Spleen (tissue), 11 donors: ENCODE data around the gene MUSK. TPM values are rescaled to one million over a fixed set of nuclear protein-coding genes. Genes with fewer than 3 reads are reported as not detected.

ENCODE experiments used
- DNase-seq: peaks from one replicate; pipeline ENCODE4 v3.0.0-alpha.2; 2020
- H3K27ac ChIP-seq, 8 donors: fragments of 200-600 bp; sonication (generic) in 7 of 8; 1 replicate in 4 of 8; 2 replicates in 4 of 8; pipeline versions ENCODE4 v1.5.0 to v1.8.0; 2016 to 2021; ENCODE audit warnings: inconsistent platforms in 4 of 8, mild to moderate bottlenecking in 4 of 8, moderate library complexity in 1 of 8
- H3K27me3 ChIP-seq, 7 donors: fragments of 200-600 bp; sonication (generic) in 6 of 7; replicated peaks in 1 of 7; 1 replicate in 4 of 7; 2 replicates in 3 of 7; pipeline versions ENCODE4 v1.5.0 to v1.8.0; 2016 to 2021; ENCODE audit warnings: inconsistent platforms in 3 of 7, mild to moderate bottlenecking in 1 of 7
- H3K36me3 ChIP-seq, 6 donors: fragments of 200-600 bp; sonication (generic) in 5 of 6; 1 replicate in 4 of 6; 2 replicates in 2 of 6; pipeline versions ENCODE4 v1.5.0 to v1.8.0; 2016 to 2021; ENCODE audit warnings: inconsistent platforms in 2 of 6
- H3K4me1 ChIP-seq, 6 donors: fragments of 200-600 bp; sonication (generic) in 5 of 6; 1 replicate in 3 of 6; 2 replicates in 3 of 6; pipeline versions ENCODE4 v1.5.0 to v1.8.0; 2016 to 2021; ENCODE audit warnings: inconsistent platforms in 3 of 6
- H3K4me3 ChIP-seq, 8 donors: fragments of 200-600 bp; sonication (generic) in 7 of 8; 1 replicate in 4 of 8; 2 replicates in 4 of 8; pipeline versions ENCODE4 v1.5.0 to v1.8.0; 2016 to 2021; ENCODE audit warnings: inconsistent platforms in 4 of 8, mild to moderate bottlenecking in 4 of 8, moderate library complexity in 2 of 8
- H3K9me3 ChIP-seq, 8 donors: fragments of 200-600 bp; sonication (generic) in 7 of 8; 1 replicate in 4 of 8; 2 replicates in 4 of 8; pipeline versions ENCODE4 v1.5.0 to v1.8.0; 2016 to 2021; ENCODE audit warnings: inconsistent platforms in 4 of 8
- CTCF ChIP-seq, 11 experiments: fragments of 200-600 bp in 7 of 11; fragments of 450-650 bp in 4 of 11; sonication (generic) in 4 of 11; IDR thresholded peaks in 8 of 11; conservative IDR thresholded peaks in 3 of 11; 1 replicate in 7 of 11; 2 replicates in 4 of 11; pipeline versions ENCODE4 v1.4.0 to v1.8.0; 2016 to 2021; ENCODE audit warnings: antibody characterized with exemption in 11 of 11, inconsistent platforms in 4 of 11, mild to moderate bottlenecking in 1 of 11
- POLR2A ChIP-seq, 3 donors: fragments of 450-650 bp; IDR thresholded peaks; one replicate each; pipeline ENCODE4 v1.5.1; 2017; ENCODE audit warnings: antibody characterized with exemption in 3 of 3, mild to moderate bottlenecking in 1 of 3
- POLR2AphosphoS5 ChIP-seq, 3 donors: sonication (generic); formaldehyde crosslinking; IDR thresholded peaks; one replicate each; pipeline ENCODE4 v1.5.1; 2017; ENCODE audit warnings: antibody characterized with exemption in 3 of 3
- WGBS, 5 donors: extraction: QIAGEN DNeasy Blood & Tissue Kit in 3 of 5; methylation state at CpG; one replicate each; pipeline versions ENCODE4 v1.1.5 to v1.1.7; 2013 to 2018; 5-methylcytosine and 5-hydroxymethylcytosine counted together
- intact Hi-C: fragments of 100-400 bp; cut with DNase I; formaldehyde crosslinking; loops from one replicate; pipeline ENCODE4 v1.15.0; 2023; ENCODE audit warnings: low total_unique reads
- polyA plus RNA-seq, 3 donors: library from polyadenylated mRNA; stranded (reverse); fragments of 200-250 nt; gene quantifications; one replicate each; pipeline ENCODE4 v1.2.1, GENCODE V29; 2013
- total RNA-seq, 7 donors: library from RNA; depleted of rRNA in 3 of 7; stranded (reverse); fragments of >200 nt in 3 of 7; fragmentation: NEBNext Ultra II Directional in 4 of 7; extraction: Animal tissue kit (Norgen Biotek cat#: 25700) in 4 of 7; gene quantifications; one replicate each; pipeline versions ENCODE4 v1.1.0 to v1.2.1, GENCODE V29; 2016 to 2021
- donor health status: healthy with polysubstance abuse.
- donor health status: DM: no; HTN: no; CAD: no; lungs with moderate emphysema.
- donor health status: DM: no; HTN: no; CAD: no.
- donor health status: Bipolar disorder and iron deficiency.
- donor health status: healthy.
- donor health status: DM: no; HTN: no; CAD: no.
- donor health status: DM: yes; HTN: yes; CAD: no.

MUSK gene
- total and polyA plus RNA-seq, 10 donors: 0.03 to 0.94 (median 0.12) TPM; not detected in 4

DNA sequence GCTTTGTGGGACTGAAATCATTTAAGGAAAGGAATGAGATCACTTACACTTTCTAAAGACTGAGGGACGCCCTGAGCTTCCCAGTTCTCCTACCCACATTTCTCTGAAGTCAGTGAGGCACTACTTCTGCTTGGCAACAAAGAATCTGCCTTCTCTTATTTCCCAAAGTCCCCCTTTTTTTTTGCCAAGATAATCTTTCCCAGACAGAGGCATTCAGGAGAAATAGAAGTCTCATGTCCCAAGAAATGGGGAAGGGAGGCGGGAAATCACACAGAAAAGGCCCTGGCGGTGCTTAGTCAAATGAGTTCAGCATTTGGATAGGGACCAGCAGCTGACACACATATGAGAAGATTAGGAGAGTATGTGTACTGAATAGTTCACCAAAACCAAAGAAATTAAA lies 159.7 kb downstream of the MUSK start:
- Histone ChIP-seq H3K4me1 (no peaks in the 10 kb centered on the region), H3K4me3 (no peak overlapping the region), H3K36me3 (no peaks in the 10 kb centered on the region), H3K27me3 (no peaks in the 10 kb centered on the region), H3K9me3 (peaks cover 0 to 15% (median 2%) of the 10 kb centered on the region in 8 donors), H3K27ac (no peak overlapping the region)
- WGBS, 5 donors: 71 to 85% (median 80%) methylated on average over 3 of the region's 3 CpGs
- no peak for DNase-seq
- intact Hi-C loops: no loop called here
- TF ChIP-seq POLR2AphosphoS5 (IDR thresholded peaks at IDR 0.05) (no peak), POLR2A (IDR thresholded peaks at IDR 0.05) (no peak), CTCF (IDR thresholded peaks at IDR 0.05 in 8 of 11, conservative IDR thresholded peaks at IDR 0.05 in 3 of 11) (no peak)

- Histone ChIP-seq H3K36me3 (no peaks in the 10 kb centered on the region), H3K27ac (no peak overlapping the region), H3K4me3 (no peak overlapping the region), H3K9me3 (peaks cover 0 to 4% (median 0%) of the 10 kb centered on the region in 8 donors), H3K27me3 (no peaks in the 10 kb centered on the region), H3K4me1 (no peaks in the 10 kb centered on the region)
- no peak for TF ChIP-seq CTCF (IDR thresholded peaks at IDR 0.05 in 8 of 11, conservative IDR thresholded peaks at IDR 0.05 in 3 of 11)
- TF ChIP-seq POLR2A (IDR thresholded peaks at IDR 0.05): no peak
- no peak for TF ChIP-seq POLR2AphosphoS5 (IDR thresholded peaks at IDR 0.05)
- WGBS, 5 donors: 91 to 96% (median 94%) methylated on average over 21 of the region's 21 CpGs
- DNase-seq: no peak
- intact Hi-C loops: no loop called here
These were observed 161.9 kb downstream of the MUSK start for GRCh38 chr9:110830495-110830894.

GRCh38 chr9:110832926-110833325 lies 164.3 kb downstream of the MUSK start:
- intact Hi-C loops: no loop called here
- TF ChIP-seq POLR2AphosphoS5 (IDR thresholded peaks at IDR 0.05): no peak
- no peak for TF ChIP-seq CTCF (IDR thresholded peaks at IDR 0.05 in 8 of 11, conservative IDR thresholded peaks at IDR 0.05 in 3 of 11)
- no peak for TF ChIP-seq POLR2A (IDR thresholded peaks at IDR 0.05)
- no peak overlapping the region for H3K4me3 ChIP-seq
- H3K4me1 ChIP-seq: no peaks in the 10 kb centered on the region
- DNase-seq: no peak
- no peaks in the 10 kb centered on the region for H3K36me3 ChIP-seq
- 74 to 90% (median 88%) methylated on average over 3 of the region's 3 CpGs for WGBS, 5 donors
- H3K9me3 ChIP-seq: no peaks in the 10 kb centered on the region
- no peaks in the 10 kb centered on the region for H3K27me3 ChIP-seq
- no peak overlapping the region for H3K27ac ChIP-seq

GRCh38 chr9:110835404-110835803 lies 166.8 kb downstream of the MUSK start:
- H3K36me3 ChIP-seq: no peaks in the 10 kb centered on the region
- H3K9me3 ChIP-seq: no peaks in the 10 kb centered on the region
- WGBS, 5 donors: 60 to 83% (median 67%) methylated on average over 3 of the region's 3 CpGs
- intact Hi-C loops: no loop called here
- no peaks in the 10 kb centered on the region for H3K4me1 ChIP-seq
- no peak overlapping the region for H3K4me3 ChIP-seq
- TF ChIP-seq POLR2AphosphoS5 (IDR thresholded peaks at IDR 0.05) (no peak), CTCF (IDR thresholded peaks at IDR 0.05 in 8 of 11, conservative IDR thresholded peaks at IDR 0.05 in 3 of 11) (no peak), POLR2A (IDR thresholded peaks at IDR 0.05) (no peak)
- H3K27me3 ChIP-seq: no peaks in the 10 kb centered on the region
- no peak overlapping the region for H3K27ac ChIP-seq
- DNase-seq: no peak
